Caco-2 (cell line): ENCODE results near the gene AXDND1. TPM values are rescaled to one million over a fixed set of nuclear protein-coding genes. Genes with fewer than 3 reads are reported as not detected.

Experiments used
- Bru-seq: library from RNA; stranded (reverse); fragments of 400-500 nt; gene quantifications from one replicate; lab custom pipeline; 2021; lab: Mats Ljungman, UMichigan
- BruChase-seq, 2 experiments: library from RNA; stranded (reverse); fragments of 400-500 nt; gene quantifications; one replicate each; lab custom pipeline; 2021; lab: Mats Ljungman, UMichigan
- BruUV-seq: library from RNA; stranded (reverse); fragments of 400-500 nt; replicated peaks from 2 replicates; lab custom pipeline; 2021; lab: Mats Ljungman, UMichigan
- CTCF ChIA-PET: fragments of 300-600 bp; sonication (Branson Sonifier 250); formaldehyde crosslinking; loops from one replicate; lab custom pipeline; 2022; ENCODE audit warnings: antibody characterized with exemption; lab: Charles Lee
- POLR2A ChIA-PET: fragments of 300-600 bp; sonication (Branson Sonifier 250); formaldehyde crosslinking; loops from one replicate; lab custom pipeline; 2022; ENCODE audit warnings: antibody characterized with exemption; lab: Charles Lee
- DNase-seq, 2 experiments: peaks; one replicate each; pipeline versions ENCODE4 v3.0.0 to v3.0.0-alpha.2; 2020 to 2022
- H3K27me3 ChIP-seq: replicated peaks from 2 replicates; pipeline ENCODE4 v1.6.0; 2011; ENCODE audit warnings: low read length; ENCODE audit not compliant: control insufficient read depth, insufficient read depth
- H3K36me3 ChIP-seq: 2 replicates; pipeline ENCODE4 v1.5.1; 2011; ENCODE audit warnings: low read length; ENCODE audit not compliant: control insufficient read depth, insufficient read depth
- H3K4me1 ChIP-seq: fragments of 250-450 bp; sonication (Bioruptor Pico); 2 replicates; pipeline ENCODE4 v1.5.1; 2020; ENCODE audit warnings: mild to moderate bottlenecking
- H3K4me3 ChIP-seq: 2 replicates; pipeline ENCODE4 v1.5.1; 2011; ENCODE audit warnings: low read depth, mild to moderate bottlenecking, control low read depth, low read length
- H3K9me3 ChIP-seq: fragments of 250-450 bp; sonication (Bioruptor Pico); 2 replicates; pipeline ENCODE4 v1.5.1; 2020; ENCODE audit warnings: mild to moderate bottlenecking, moderate library complexity
- H3K27ac Mint-ChIP-seq: one replicate; pipeline ENCODE4 v1.8.0; 2022; ENCODE audit warnings: mixed read lengths; ENCODE audit not compliant: unreplicated experiment
- H3K27me3 Mint-ChIP-seq: one replicate; pipeline ENCODE4 v1.8.0; 2022; ENCODE audit warnings: mixed read lengths; ENCODE audit not compliant: insufficient read depth, unreplicated experiment
- H3K36me3 Mint-ChIP-seq: one replicate; pipeline ENCODE4 v1.8.0; 2022; ENCODE audit warnings: mild to moderate bottlenecking, mixed read lengths; ENCODE audit not compliant: insufficient read depth, unreplicated experiment
- H3K4me1 Mint-ChIP-seq: one replicate; pipeline ENCODE4 v1.8.0; 2022; ENCODE audit warnings: low read depth, mixed read lengths; ENCODE audit not compliant: unreplicated experiment
- H3K4me3 Mint-ChIP-seq: one replicate; pipeline ENCODE4 v1.8.0; 2022; ENCODE audit warnings: mild to moderate bottlenecking, moderate library complexity, mixed read lengths; ENCODE audit not compliant: unreplicated experiment
- H3K9me3 Mint-ChIP-seq: one replicate; pipeline ENCODE4 v1.8.0; 2022; ENCODE audit warnings: mixed read lengths; ENCODE audit not compliant: unreplicated experiment
- intact Hi-C: fragments of 100-400 bp; cut with micrococcal nuclease; formaldehyde crosslinking; loops from one replicate; pipeline ENCODE4 v1.10.0; 2022; ENCODE audit not compliant: unreplicated experiment
- long read RNA-seq: library from polyadenylated mRNA; stranded (forward); transcript quantifications from one replicate; pipeline ENCODE4 v2.0.0, GENCODE V29; 2022
- total RNA-seq: library from RNA; stranded (reverse); gene quantifications from 2 replicates; pipeline ENCODE4 v1.2.3, GENCODE V29; 2022
- TF ChIP-seq, protein P1 (sequence below), 2 experiments: fragments of 200-600 bp in 1 of 2; IDR thresholded peaks; 1 replicate in 1 of 2; 2 replicates in 1 of 2; pipeline versions ENCODE4 v1.5.1 to v1.8.0; 2011 to 2022; ENCODE audit warnings: antibody characterized with exemption in 1 of 2, control low read depth in 1 of 2, inconsistent platforms in 1 of 2, low read depth in 1 of 2, low read length in 1 of 2, mild to moderate bottlenecking in 1 of 2, moderate library complexity in 1 of 2; ENCODE audit not compliant: insufficient read depth in 1 of 2, severe bottlenecking in 1 of 2, unreplicated experiment in 1 of 2

Gene AXDND1
- not detected in 2 replicates for total RNA-seq
- percentile 16 among the genes with signal in this experiment for Bru-seq, nascent RNA
- BruChase-seq, experiment 1, labeled RNA remaining after a 2-hour chase: percentile 20 among the genes with signal in this experiment
- percentile 18 among the genes with signal in this experiment for BruChase-seq, experiment 2, labeled RNA remaining after a 6-hour chase
- long read RNA-seq: 0 reads

- Mint-ChIP-seq H3K27ac (peak within 1 kb of the TSS; percentile 99), H3K27me3 (no peaks in the 10 kb centered on the region), H3K4me3 (peak within 1 kb of the TSS; percentile 98), H3K36me3 (peaks cover 12% of the 10 kb centered on the region), H3K4me1 (no peaks in the 10 kb centered on the region), H3K9me3 (no peaks in the 10 kb centered on the region)
- Histone ChIP-seq H3K4me1 (peaks cover 15% of the 10 kb centered on the region), H3K4me3 (peak within 1 kb of the TSS; percentile 70), H3K9me3 (no peaks in the 10 kb centered on the region), H3K36me3 (no peaks in the 10 kb centered on the region), H3K27me3 (no peaks in the 10 kb centered on the region)
- BruUV-seq: TSS peak; percentile 98
- POLR2A ChIA-PET: interaction anchor here (1.0 kb wide), 1 partner anchor 72 kb away, joined by 5 read pairs; the partner anchor contains the start of gene SOAT1
- DNase-seq: peak; percentile 86 to 87
- intact Hi-C loops: no loop called here
- TF ChIP-seq, protein P1, sequence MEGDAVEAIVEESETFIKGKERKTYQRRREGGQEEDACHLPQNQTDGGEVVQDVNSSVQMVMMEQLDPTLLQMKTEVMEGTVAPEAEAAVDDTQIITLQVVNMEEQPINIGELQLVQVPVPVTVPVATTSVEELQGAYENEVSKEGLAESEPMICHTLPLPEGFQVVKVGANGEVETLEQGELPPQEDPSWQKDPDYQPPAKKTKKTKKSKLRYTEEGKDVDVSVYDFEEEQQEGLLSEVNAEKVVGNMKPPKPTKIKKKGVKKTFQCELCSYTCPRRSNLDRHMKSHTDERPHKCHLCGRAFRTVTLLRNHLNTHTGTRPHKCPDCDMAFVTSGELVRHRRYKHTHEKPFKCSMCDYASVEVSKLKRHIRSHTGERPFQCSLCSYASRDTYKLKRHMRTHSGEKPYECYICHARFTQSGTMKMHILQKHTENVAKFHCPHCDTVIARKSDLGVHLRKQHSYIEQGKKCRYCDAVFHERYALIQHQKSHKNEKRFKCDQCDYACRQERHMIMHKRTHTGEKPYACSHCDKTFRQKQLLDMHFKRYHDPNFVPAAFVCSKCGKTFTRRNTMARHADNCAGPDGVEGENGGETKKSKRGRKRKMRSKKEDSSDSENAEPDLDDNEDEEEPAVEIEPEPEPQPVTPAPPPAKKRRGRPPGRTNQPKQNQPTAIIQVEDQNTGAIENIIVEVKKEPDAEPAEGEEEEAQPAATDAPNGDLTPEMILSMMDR (IDR thresholded peaks at IDR 0.05; ENCODE audit: insufficient read depth in 1 of 2, low read depth in 1 of 2, low read length in 1 of 2, severe bottlenecking in 1 of 2, unreplicated experiment in 1 of 2): peak; percentile 14 to 54
- CTCF ChIA-PET: interaction anchor here (0.9 to 1.4 kb wide), 2 partner anchors 14 to 114 kb away, joined by 3 to 11 read pairs; no protein-coding TSS in a partner anchor
Observed at GRCh38 chr1:179365342-179366092, at the start of gene AXDND1. AXDND1 (plus strand) TSS chr1:179365971; CDS start chr1:179366510, 539 bp downstream.

DNA sequence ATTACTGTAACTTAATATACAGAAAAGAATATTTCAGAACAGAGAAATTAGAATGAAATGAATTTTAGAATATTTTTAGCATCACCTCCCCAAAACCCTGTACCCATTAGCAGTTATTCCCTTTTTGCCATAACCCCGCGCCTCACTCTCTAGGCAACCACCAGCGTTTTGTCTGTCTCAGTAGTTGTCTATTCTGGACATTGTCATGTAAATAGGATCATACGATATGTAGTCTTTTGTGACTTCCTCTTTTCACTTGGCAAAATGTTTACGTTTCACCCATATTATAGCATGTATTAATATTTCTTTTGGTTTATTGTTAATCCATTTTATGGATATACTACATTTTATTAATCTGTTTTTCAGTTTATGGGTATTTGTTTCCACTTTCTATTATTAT lies 47.3 kb upstream of the AXDND1 start:
- no TSS peak for BruUV-seq
- no peaks in the 10 kb centered on the region for H3K27me3 Mint-ChIP-seq
- Histone ChIP-seq H3K36me3 (no peaks in the 10 kb centered on the region), H3K4me3 (no peak overlapping the region), H3K4me1 (no peaks in the 10 kb centered on the region), H3K9me3 (no peaks in the 10 kb centered on the region), H3K27me3 (no peaks in the 10 kb centered on the region)
- H3K4me1 Mint-ChIP-seq: peaks cover 5% of the 10 kb centered on the region
- H3K9me3 Mint-ChIP-seq: no peaks in the 10 kb centered on the region
- CTCF ChIA-PET: no interaction called here
- intact Hi-C loops: no loop called here
- no peak for DNase-seq
- TF ChIP-seq, protein P1 (IDR thresholded peaks at IDR 0.05; ENCODE audit: insufficient read depth in 1 of 2, low read depth in 1 of 2, low read length in 1 of 2, severe bottlenecking in 1 of 2, unreplicated experiment in 1 of 2): no peak
- H3K36me3 Mint-ChIP-seq: peaks cover 17% of the 10 kb centered on the region
- no peak overlapping the region for H3K27ac Mint-ChIP-seq
- POLR2A ChIA-PET: no interaction called here
- no peak overlapping the region for H3K4me3 Mint-ChIP-seq

- Mint-ChIP-seq H3K36me3 (peaks cover 23% of the 10 kb centered on the region), H3K9me3 (no peaks in the 10 kb centered on the region), H3K27me3 (no peaks in the 10 kb centered on the region), H3K27ac (no peak overlapping the region), H3K4me3 (no peak overlapping the region), H3K4me1 (peaks cover 5% of the 10 kb centered on the region)
- no TSS peak for BruUV-seq
- TF ChIP-seq, protein P1 (IDR thresholded peaks at IDR 0.05; ENCODE audit: insufficient read depth in 1 of 2, low read depth in 1 of 2, low read length in 1 of 2, severe bottlenecking in 1 of 2, unreplicated experiment in 1 of 2): no peak
- ChIA-PET CTCF (no interaction called here), POLR2A (no interaction called here)
- H3K36me3 ChIP-seq: no peaks in the 10 kb centered on the region
- DNase-seq: no peak
- H3K27me3 ChIP-seq: no peaks in the 10 kb centered on the region
- no peaks in the 10 kb centered on the region for H3K9me3 ChIP-seq
- no peaks in the 10 kb centered on the region for H3K4me1 ChIP-seq
- H3K4me3 ChIP-seq: no peak overlapping the region
- intact Hi-C loops: no loop called here
Observed at GRCh38 chr1:179321533-179322216, 44.1 kb upstream of the AXDND1 start.
